Activated T-helper 1 cell treated with anti-CD3 and anti-CD28 coated beads, Interleukin-12 subunit alpha, Interleukin-12 subunit beta, Interleukin-2, Interleukin-4 antibody, amounts not matched to agents 30 ng/mL and 10 ng/mL and 1 ng/mL, durations not matched to agents 14 hours and 24 hours and 36 hours (primary cell): ENCODE results near the gene PIP4K2A. TPM values are rescaled to one million over a fixed set of nuclear protein-coding genes. Genes with fewer than 3 reads are reported as not detected.

Experiments used
- DNase-seq: peaks from one replicate; pipeline ENCODE4 v3.0.0; 2021; ENCODE audit warnings: low spot score
- H3K27ac Mint-ChIP-seq: one replicate; pipeline ENCODE4 v1.8.0; 2021; ENCODE audit warnings: mild to moderate bottlenecking, mixed read lengths
- H3K27me3 Mint-ChIP-seq: one replicate; pipeline ENCODE4 v1.8.0; 2022; ENCODE audit warnings: mild to moderate bottlenecking, moderate library complexity, mixed read lengths; ENCODE audit not compliant: insufficient read depth
- H3K36me3 Mint-ChIP-seq: one replicate; pipeline ENCODE4 v1.8.0; 2021; ENCODE audit warnings: low read depth, mixed read lengths
- H3K4me1 Mint-ChIP-seq: one replicate; pipeline ENCODE4 v1.8.0; 2021; ENCODE audit warnings: low read depth, mixed read lengths
- H3K4me3 Mint-ChIP-seq: one replicate; pipeline ENCODE4 v1.8.0; 2021; ENCODE audit warnings: mild to moderate bottlenecking, moderate library complexity, mixed read lengths
- H3K9me3 Mint-ChIP-seq: one replicate; pipeline ENCODE4 v1.8.0; 2021; ENCODE audit warnings: mixed read lengths
- intact Hi-C: fragments of 100-400 bp; cut with micrococcal nuclease; formaldehyde crosslinking; loops from one replicate; pipeline ENCODE4 v1.15.1; 2024
- total RNA-seq: library from RNA; stranded (reverse); gene quantifications from 2 replicates; pipeline ENCODE4 v1.2.3, GENCODE V29; 2022

Gene PIP4K2A
- total RNA-seq, 1 donor from 2014 or later: 92.7 TPM

GRCh38 chr10:22553452-22553995 is 160.9 kb downstream of the PIP4K2A start:
- H3K4me3 Mint-ChIP-seq: no peak overlapping the region
- H3K4me1 Mint-ChIP-seq: peaks cover 23% of the 10 kb centered on the region
- intact Hi-C loops: loop anchor here (10.0 kb wide), 1 partner anchor 511 kb away; no protein-coding TSS in a partner anchor
- DNase-seq: no peak
- H3K9me3 Mint-ChIP-seq: no peaks in the 10 kb centered on the region
- H3K27me3 Mint-ChIP-seq: no peaks in the 10 kb centered on the region
- H3K27ac Mint-ChIP-seq: no peak overlapping the region
- H3K36me3 Mint-ChIP-seq: peaks cover 24% of the 10 kb centered on the region

GRCh38 chr10:22552888-22553378 is 161.4 kb downstream of the PIP4K2A start:
- H3K4me3 Mint-ChIP-seq: no peak overlapping the region
- peaks cover 23% of the 10 kb centered on the region for H3K4me1 Mint-ChIP-seq
- no peaks in the 10 kb centered on the region for H3K9me3 Mint-ChIP-seq
- DNase-seq: no peak
- intact Hi-C loops: loop anchor here (10.0 kb wide), 1 partner anchor 512 kb away; no protein-coding TSS in a partner anchor
- H3K27ac Mint-ChIP-seq: no peak overlapping the region
- no peaks in the 10 kb centered on the region for H3K27me3 Mint-ChIP-seq
- peaks cover 25% of the 10 kb centered on the region for H3K36me3 Mint-ChIP-seq

GRCh38 chr10:22551681-22552365 is 162.6 kb downstream of the PIP4K2A start:
- no peak for DNase-seq
- H3K27me3 Mint-ChIP-seq: no peaks in the 10 kb centered on the region
- no peak overlapping the region for H3K4me3 Mint-ChIP-seq
- H3K9me3 Mint-ChIP-seq: no peaks in the 10 kb centered on the region
- peaks cover 36% of the 10 kb centered on the region for H3K36me3 Mint-ChIP-seq
- no peak overlapping the region for H3K27ac Mint-ChIP-seq
- H3K4me1 Mint-ChIP-seq: peaks cover 23% of the 10 kb centered on the region
- intact Hi-C loops: loop anchor here (10.0 kb wide), 1 partner anchor 513 kb away; no protein-coding TSS in a partner anchor

- Mint-ChIP-seq H3K27ac (peak overlapping the region; percentile 40), H3K4me1 (peaks cover 23% of the 10 kb centered on the region), H3K4me3 (no peak overlapping the region), H3K9me3 (no peaks in the 10 kb centered on the region), H3K36me3 (peaks cover 40% of the 10 kb centered on the region), H3K27me3 (no peaks in the 10 kb centered on the region)
- DNase-seq: peak; percentile 13
- intact Hi-C loops: loop anchor here (1.0 to 10.0 kb wide), 3 partner anchors 163 to 514 kb away; no protein-coding TSS in a partner anchor
These were observed 163.6 kb downstream of the PIP4K2A start for GRCh38 chr10:22550732-22551131.

GRCh38 chr10:22548344-22548743 is 166.0 kb downstream of the PIP4K2A start:
- peaks cover 31% of the 10 kb centered on the region for H3K4me1 Mint-ChIP-seq
- H3K27ac Mint-ChIP-seq: no peak overlapping the region
- intact Hi-C loops: no loop called here
- H3K9me3 Mint-ChIP-seq: no peaks in the 10 kb centered on the region
- H3K36me3 Mint-ChIP-seq: peaks cover 42% of the 10 kb centered on the region
- H3K4me3 Mint-ChIP-seq: no peak overlapping the region
- H3K27me3 Mint-ChIP-seq: no peaks in the 10 kb centered on the region
- DNase-seq: no peak

- Mint-ChIP-seq H3K27ac (no peak overlapping the region), H3K4me3 (no peak overlapping the region), H3K4me1 (peaks cover 10% of the 10 kb centered on the region), H3K27me3 (no peaks in the 10 kb centered on the region), H3K36me3 (peaks cover 41% of the 10 kb centered on the region), H3K9me3 (no peaks in the 10 kb centered on the region)
- DNase-seq: no peak
- intact Hi-C loops: no loop called here
These were observed 168.7 kb downstream of the PIP4K2A start for GRCh38 chr10:22545643-22546042.

- H3K4me3 Mint-ChIP-seq: no peak overlapping the region
- no peaks in the 10 kb centered on the region for H3K9me3 Mint-ChIP-seq
- no peaks in the 10 kb centered on the region for H3K27me3 Mint-ChIP-seq
- peaks cover 8% of the 10 kb centered on the region for H3K4me1 Mint-ChIP-seq
- DNase-seq: no peak
- peak overlapping the region; percentile 4 for H3K27ac Mint-ChIP-seq
- intact Hi-C loops: no loop called here
- H3K36me3 Mint-ChIP-seq: peaks cover 42% of the 10 kb centered on the region
These were observed 169.9 kb downstream of the PIP4K2A start for GRCh38 chr10:22544325-22545068.

- H3K27ac Mint-ChIP-seq: no peak overlapping the region
- peaks cover 8% of the 10 kb centered on the region for H3K4me1 Mint-ChIP-seq
- no peak overlapping the region for H3K4me3 Mint-ChIP-seq
- peaks cover 42% of the 10 kb centered on the region for H3K36me3 Mint-ChIP-seq
- no peaks in the 10 kb centered on the region for H3K9me3 Mint-ChIP-seq
- DNase-seq: no peak
- H3K27me3 Mint-ChIP-seq: no peaks in the 10 kb centered on the region
- intact Hi-C loops: no loop called here
These were observed 171.6 kb downstream of the PIP4K2A start for GRCh38 chr10:22542773-22543172.

GRCh38 chr10:22541900-22542299 is 172.5 kb downstream of the PIP4K2A start:
- intact Hi-C loops: no loop called here
- Mint-ChIP-seq H3K4me1 (peaks cover 8% of the 10 kb centered on the region), H3K9me3 (no peaks in the 10 kb centered on the region), H3K27ac (no peak overlapping the region), H3K4me3 (no peak overlapping the region), H3K27me3 (no peaks in the 10 kb centered on the region), H3K36me3 (peaks cover 40% of the 10 kb centered on the region)
- no peak for DNase-seq

GRCh38 chr10:22539579-22540298 is 174.6 kb downstream of the PIP4K2A start:
- Mint-ChIP-seq H3K9me3 (peaks cover 6% of the 10 kb centered on the region), H3K27me3 (no peaks in the 10 kb centered on the region), H3K4me3 (no peak overlapping the region), H3K4me1 (peaks cover 3% of the 10 kb centered on the region), H3K27ac (peak overlapping the region; percentile 56), H3K36me3 (peaks cover 50% of the 10 kb centered on the region)
- DNase-seq: no peak
- intact Hi-C loops: no loop called here

GRCh38 chr10:22537810-22538209 is 176.6 kb downstream of the PIP4K2A start:
- intact Hi-C loops: no loop called here
- no peak overlapping the region for H3K27ac Mint-ChIP-seq

GRCh38 chr10:22536620-22537019 is 177.8 kb downstream of the PIP4K2A start:
- Mint-ChIP-seq H3K4me1 (no peaks in the 10 kb centered on the region), H3K27me3 (no peaks in the 10 kb centered on the region), H3K9me3 (peaks cover 6% of the 10 kb centered on the region), H3K27ac (no peak overlapping the region), H3K36me3 (peaks cover 54% of the 10 kb centered on the region), H3K4me3 (no peak overlapping the region)
- intact Hi-C loops: no loop called here
- no peak for DNase-seq

More at GRCh38 chr10:22537810-22538209, 176.6 kb downstream of the PIP4K2A start:
- DNase-seq: no peak
- peaks cover 61% of the 10 kb centered on the region for H3K36me3 Mint-ChIP-seq
- peaks cover 6% of the 10 kb centered on the region for H3K9me3 Mint-ChIP-seq
- no peaks in the 10 kb centered on the region for H3K4me1 Mint-ChIP-seq
- no peak overlapping the region for H3K4me3 Mint-ChIP-seq
- no peaks in the 10 kb centered on the region for H3K27me3 Mint-ChIP-seq
